MM.1S (cell line): Measurements from ENCODE around the gene CFHR5.

ENCODE experiments used
- CTCF ChIP-seq: fragments of 300-600 bp; sonication (generic); IDR thresholded peaks from 2 replicates; pipeline ENCODE4 v1.5.1; 2016; ENCODE audit warnings: antibody characterized with exemption, low read length, mixed read lengths
- EZH2 ChIP-seq: fragments of 300-600 bp; sonication (generic); optimal IDR thresholded peaks from 2 replicates; pipeline ENCODE3; 2017; ENCODE audit warnings: low read depth, mild to moderate bottlenecking, antibody characterized with exemption, low read length, mixed read lengths
- EZH2phosphoT487 ChIP-seq: fragments of 300-600 bp; sonication (generic); IDR thresholded peaks from 2 replicates; pipeline ENCODE4 v1.6.1; 2018; ENCODE audit warnings: antibody characterized with exemption, low read length

GRCh38 chr1:196980859-196981258 lies 3.5 kb downstream of the CFHR5 start:
- TF ChIP-seq CTCF (no peak), EZH2 (no peak), EZH2phosphoT487 (no peak)
